Hematopoietic multipotent progenitor cell treated with erythropoietin and hydrocortisone succinate and interleukin-3 and kit ligand, for 6 days (in vitro differentiated cells): Measurements from ENCODE around the gene FSHB.
"Not testable (repeated sequence)": the region's sequence is repeated elsewhere in the genome, so short reads cannot be mapped to it uniquely, and the experiment has no call there.

Source experiments
- DNase-seq: peaks from one replicate; pipeline ENCODE4 v3.0.0-alpha.2; 2015

Gene FSHB

GRCh38 chr11:30230714-30231113, at the start of gene FSHB:
FSHB (plus strand) TSS chr11:30231014; CDS start chr11:30231903, 889 bp downstream.
- DNase-seq = no peak

GRCh38 chr11:30186748-30187147, 44.1 kb upstream of the FSHB start:
- no peak for DNase-seq

- no peak for DNase-seq
Observed at GRCh38 chr11:30192620-30193019, 38.2 kb upstream of the FSHB start.

- DNase-seq = peak; percentile 54
Observed at GRCh38 chr11:30196400-30197206, 34.2 kb upstream of the FSHB start.

- DNase-seq = no peak
Observed at GRCh38 chr11:30197869-30198268, 32.9 kb upstream of the FSHB start.

GRCh38 chr11:30202989-30203388, 27.8 kb upstream of the FSHB start:
- not testable (repeated sequence) for DNase-seq

- no peak for DNase-seq
Observed at GRCh38 chr11:30203850-30204249, 27.0 kb upstream of the FSHB start.

- no peak for DNase-seq
Observed at GRCh38 chr11:30206249-30206996, 24.4 kb upstream of the FSHB start.

- DNase-seq = no peak
Observed at GRCh38 chr11:30210357-30210756, 20.5 kb upstream of the FSHB start.

GRCh38 chr11:30216534-30216933, 14.3 kb upstream of the FSHB start:
- no peak for DNase-seq

GRCh38 chr11:30218278-30218677, 12.5 kb upstream of the FSHB start:
- DNase-seq = no peak

- DNase-seq = no peak
Observed at GRCh38 chr11:30225642-30226041, 5.2 kb upstream of the FSHB start.

GRCh38 chr11:30228323-30228884, 2.4 kb upstream of the FSHB start:
- DNase-seq = no peak

GRCh38 chr11:30239025-30239424, 8.2 kb downstream of the FSHB start:
- no peak for DNase-seq

- no peak for DNase-seq
Observed at GRCh38 chr11:30244265-30244664, 13.5 kb downstream of the FSHB start.

- no peak for DNase-seq
Observed at GRCh38 chr11:30245621-30246020, 14.8 kb downstream of the FSHB start.

- DNase-seq = no peak
Observed at GRCh38 chr11:30254307-30255298, 23.8 kb downstream of the FSHB start.

GRCh38 chr11:30255637-30256036, 24.8 kb downstream of the FSHB start:
- DNase-seq = no peak

- DNase-seq = no peak
Observed at GRCh38 chr11:30257058-30257457, 26.2 kb downstream of the FSHB start.

GRCh38 chr11:30258679-30259078, 27.9 kb downstream of the FSHB start:
- no peak for DNase-seq

- no peak for DNase-seq
Observed at GRCh38 chr11:30260813-30261212, 30.0 kb downstream of the FSHB start.

GRCh38 chr11:30261821-30262220, 31.0 kb downstream of the FSHB start:
- DNase-seq = no peak

- not testable (repeated sequence) for DNase-seq
Observed at GRCh38 chr11:30268638-30269037, 37.8 kb downstream of the FSHB start.
